H1 (cell line): ENCODE data around the gene CPM. TPM values are rescaled to one million over a fixed set of nuclear protein-coding genes. Genes with fewer than 3 reads are reported as not detected.

Experiments
- CTCF ChIA-PET: fragments of 300-600 bp; sonication (Branson Sonifier 250); formaldehyde crosslinking; loops from one replicate; lab custom pipeline; 2021; ENCODE audit not compliant: partially characterized antibody; lab: Charles Lee
- POLR2A ChIA-PET: fragments of 300-600 bp; sonication (Branson Sonifier 250); formaldehyde crosslinking; loops from one replicate; lab custom pipeline; 2021; ENCODE audit warnings: inconsistent platforms; ENCODE audit not compliant: partially characterized antibody; lab: Charles Lee
- DNase-seq, 2 experiments: peaks; one replicate each; pipeline versions ENCODE4 v3.0.0 to v3.0.0-alpha.2; 2010 to 2022; ENCODE audit warnings: low spot score in 2 of 2, low read depth in 1 of 2, mixed read lengths in 1 of 2
- FAIRE-seq: peaks from 2 replicates; lab custom pipeline; 2011; peaks lifted over from hg19 to GRCh38; lab: Jason Lieb, UNC
- H2AFZ ChIP-seq: 2 replicates; pipeline ENCODE4 v1.8.1; 2012; ENCODE audit warnings: low read length, inconsistent platforms
- H2AK5ac ChIP-seq: 2 replicates; pipeline ENCODE4 v1.6.1; 2013; ENCODE audit warnings: low read depth, low read length
- H2BK120ac ChIP-seq: replicated peaks from 2 replicates; pipeline ENCODE3; 2013; ENCODE audit warnings: low read depth, low read length, inconsistent platforms
- H2BK12ac ChIP-seq: 2 replicates; pipeline ENCODE4 v1.6.1; 2013; ENCODE audit warnings: low read depth, low read length
- H2BK15ac ChIP-seq: 2 replicates; pipeline ENCODE4 v1.6.1; 2013; ENCODE audit warnings: low read length
- H2BK20ac ChIP-seq: 2 replicates; pipeline ENCODE4 v1.6.1; 2013; ENCODE audit warnings: low read length
- H2BK5ac ChIP-seq: 2 replicates; pipeline ENCODE4 v1.6.1; 2013; ENCODE audit warnings: low read depth, low read length
- H3K14ac ChIP-seq: 2 replicates; pipeline ENCODE4 v1.6.1; 2013; ENCODE audit warnings: inconsistent platforms; ENCODE audit not compliant: insufficient read length
- H3K18ac ChIP-seq: 2 replicates; pipeline ENCODE4 v1.6.1; 2013; ENCODE audit warnings: low read length; ENCODE audit errors: extremely low read depth
- H3K23ac ChIP-seq: 2 replicates; pipeline ENCODE4 v1.6.1; 2013; ENCODE audit warnings: inconsistent platforms; ENCODE audit not compliant: insufficient read length
- H3K23me2 ChIP-seq: 2 replicates; pipeline ENCODE4 v1.6.1; 2013; ENCODE audit warnings: low read depth, low read length
- H3K27ac ChIP-seq: 2 replicates; pipeline ENCODE4 v1.6.1; 2011; ENCODE audit warnings: low read depth, low read length, inconsistent platforms
- H3K27me3 ChIP-seq, 4 experiments: replicated peaks in 1 of 4; 1 replicate in 1 of 4; 2 replicates in 3 of 4; pipeline versions ENCODE4 v1.6.1 to v1.8.1; 2011 to 2013; ENCODE audit warnings: low read length in 3 of 4, mild to moderate bottlenecking in 3 of 4, inconsistent platforms in 2 of 4, mixed read lengths in 2 of 4, moderate library complexity in 1 of 4; ENCODE audit not compliant: control insufficient read depth in 3 of 4, insufficient read depth in 3 of 4; ENCODE audit errors: extremely low read depth in 1 of 4
- H3K36me3 ChIP-seq, 4 experiments: 2 replicates each; pipeline versions ENCODE4 v1.6.1 to v1.8.1; 2011 to 2013; ENCODE audit warnings: mild to moderate bottlenecking in 4 of 4, low read length in 3 of 4, moderate library complexity in 2 of 4, control low read depth in 1 of 4, inconsistent platforms in 1 of 4; ENCODE audit not compliant: insufficient read depth in 4 of 4, control insufficient read depth in 2 of 4
- H3K4ac ChIP-seq: replicated peaks from 2 replicates; pipeline ENCODE3; 2013; ENCODE audit warnings: low read length, low read depth, mixed read lengths, inconsistent platforms; ENCODE audit not compliant: insufficient read length
- H3K4me1 ChIP-seq, 4 experiments: replicated peaks in 1 of 4; 1 replicate in 1 of 4; 2 replicates in 3 of 4; pipeline versions ENCODE4 v1.6.1 to v1.8.1; 2011 to 2013; ENCODE audit warnings: low read length in 3 of 4, inconsistent platforms in 2 of 4, mixed read lengths in 1 of 4; ENCODE audit not compliant: insufficient read depth in 4 of 4, control insufficient read depth in 3 of 4
- H3K4me2 ChIP-seq, 2 experiments: 2 replicates each; pipeline versions ENCODE4 v1.6.1 to v1.8.1; 2011 to 2013; ENCODE audit warnings: low read depth in 2 of 2, low read length in 2 of 2, control low read depth in 1 of 2, inconsistent platforms in 1 of 2, mild to moderate bottlenecking in 1 of 2; ENCODE audit not compliant: insufficient read depth in 1 of 2
- H3K4me3 ChIP-seq, 4 experiments: fragments of 200-600, 300-600 bp in 1 of 4; sonication (generic), shearing (Covaris generic), sonication (Bioruptor Twin) in 1 of 4; 2 replicates each; pipeline versions ENCODE4 v1.5.1 to v1.8.1; 2011 to 2016; ENCODE audit warnings: low read length in 4 of 4, low read depth in 3 of 4, control low read depth in 2 of 4, inconsistent platforms in 2 of 4, mild to moderate bottlenecking in 2 of 4, mixed read lengths in 1 of 4, moderate library complexity in 1 of 4; ENCODE audit not compliant: insufficient read depth in 2 of 4; ENCODE audit errors: extremely low read depth in 1 of 4
- H3K56ac ChIP-seq: replicated peaks from 2 replicates; pipeline ENCODE3; 2013; ENCODE audit warnings: low read depth, mild to moderate bottlenecking, mixed read lengths, low read length, inconsistent platforms; ENCODE audit not compliant: insufficient read length
- H3K79me1 ChIP-seq: 2 replicates; pipeline ENCODE4 v1.6.1; 2013; ENCODE audit warnings: low read depth, low read length, control low read depth
- H3K79me2 ChIP-seq, 2 experiments: 2 replicates each; pipeline versions ENCODE4 v1.6.1 to v1.8.1; 2012 to 2013; ENCODE audit warnings: low read length in 2 of 2, mild to moderate bottlenecking in 2 of 2, inconsistent platforms in 1 of 2; ENCODE audit not compliant: insufficient read depth in 2 of 2, control insufficient read depth in 1 of 2
- H3K9ac ChIP-seq, 4 experiments: replicated peaks in 1 of 4; 1 replicate in 1 of 4; 2 replicates in 3 of 4; pipeline versions ENCODE4 v1.6.1 to v1.8.1; 2011 to 2013; ENCODE audit warnings: low read depth in 3 of 4, low read length in 3 of 4, control low read depth in 2 of 4, mild to moderate bottlenecking in 2 of 4, moderate library complexity in 2 of 4, inconsistent platforms in 1 of 4; ENCODE audit errors: extremely low read depth in 1 of 4
- H3K9me3 ChIP-seq, 2 experiments: 2 replicates each; pipeline versions ENCODE4 v1.6.1 to v1.8.1; 2012 to 2013; ENCODE audit warnings: mild to moderate bottlenecking in 2 of 2, moderate library complexity in 2 of 2, control low read depth in 1 of 2, inconsistent platforms in 1 of 2, low read depth in 1 of 2, low read length in 1 of 2, mixed read lengths in 1 of 2; ENCODE audit not compliant: insufficient read depth in 2 of 2
- H4K20me1 ChIP-seq, 2 experiments: replicated peaks in 1 of 2; 2 replicates each; pipeline versions ENCODE3 to v1.8.1; 2011 to 2013; ENCODE audit warnings: inconsistent platforms in 2 of 2, low read length in 2 of 2, mild to moderate bottlenecking in 1 of 2; ENCODE audit not compliant: insufficient read depth in 2 of 2, control insufficient read depth in 1 of 2
- H4K5ac ChIP-seq: 2 replicates; pipeline ENCODE4 v1.6.1; 2013; ENCODE audit warnings: low read length, low read depth, mixed read lengths, inconsistent platforms; ENCODE audit not compliant: insufficient read length
- H4K8ac ChIP-seq: 2 replicates; pipeline ENCODE4 v1.8.0; 2013; ENCODE audit warnings: mild to moderate bottlenecking, moderate library complexity, low read length, inconsistent platforms; ENCODE audit not compliant: insufficient read depth; ENCODE audit errors: extremely low read depth
- H4K91ac ChIP-seq: replicated peaks from 2 replicates; pipeline ENCODE3; 2013; ENCODE audit warnings: low read length, mixed read lengths, inconsistent platforms; ENCODE audit not compliant: insufficient read length
- ASH2L ChIP-seq: fragments of 200-600, 300-600 bp; sonication (generic); IDR thresholded peaks from one replicate; pipeline ENCODE4 v1.7.1; 2017; ENCODE audit warnings: low read length
- BCL11A ChIP-seq, 2 experiments: IDR thresholded peaks; one replicate each; pipeline ENCODE4 v1.6.1; 2011; ENCODE audit warnings: low read depth in 2 of 2, low read length in 2 of 2, mild to moderate bottlenecking in 2 of 2
- CHD1 ChIP-seq: IDR thresholded peaks from 2 replicates; pipeline ENCODE4 v1.6.1; 2012; ENCODE audit warnings: low read depth, low read length, improper control_type of control experiment
- GABPA ChIP-seq: IDR thresholded peaks from 2 replicates; pipeline ENCODE4 v1.6.1; 2011; ENCODE audit warnings: mild to moderate bottlenecking, low read length, moderate library complexity, borderline replicate concordance; ENCODE audit not compliant: insufficient read depth
- JUND ChIP-seq: IDR thresholded peaks from 2 replicates; pipeline ENCODE4 v1.6.1; 2011; ENCODE audit warnings: mild to moderate bottlenecking, improper control_type of control experiment, low read length
- KDM5A ChIP-seq: fragments of 200-600 bp; IDR thresholded peaks from 2 replicates; pipeline ENCODE4 v1.7.1; 2012; ENCODE audit warnings: mild to moderate bottlenecking, low read length, inconsistent platforms, mixed read lengths
- MAFK ChIP-seq: IDR thresholded peaks from 2 replicates; pipeline ENCODE4 v1.6.1; 2012; ENCODE audit warnings: low read depth, mild to moderate bottlenecking, improper control_type of control experiment, low read length
- RBBP5 ChIP-seq: IDR thresholded peaks from 2 replicates; pipeline ENCODE4 v1.7.1; 2012; ENCODE audit warnings: low read depth, mild to moderate bottlenecking, inconsistent platforms, low read length, moderate library complexity, borderline replicate concordance
- SIX5 ChIP-seq: IDR thresholded peaks from 2 replicates; pipeline ENCODE4 v1.6.1; 2011; ENCODE audit warnings: mild to moderate bottlenecking, low read depth, low read length
- TAF7 ChIP-seq: optimal IDR thresholded peaks from 2 replicates; pipeline ENCODE3; 2011; ENCODE audit warnings: low read depth, mild to moderate bottlenecking, inconsistent platforms, low read length, moderate library complexity, borderline replicate concordance
- TBP ChIP-seq: IDR thresholded peaks from 2 replicates; pipeline ENCODE4 v1.6.1; 2011; ENCODE audit warnings: low read depth, low read length, improper control_type of control experiment
- USF2 ChIP-seq: IDR thresholded peaks from 2 replicates; pipeline ENCODE4 v1.6.1; 2011; ENCODE audit warnings: low read length, improper control_type of control experiment
- YY1 ChIP-seq: IDR thresholded peaks from 2 replicates; pipeline ENCODE4 v1.6.1; 2011; ENCODE audit warnings: low read depth, mild to moderate bottlenecking, low read length
- ZNF274 ChIP-seq: IDR thresholded peaks from 2 replicates; pipeline ENCODE4 v1.7.0; 2012; ENCODE audit warnings: low read length, borderline replicate concordance; ENCODE audit errors: extremely low read depth
- WGBS, 2 experiments: shearing (Covaris generic) in 1 of 2; methylation state at CpG; one replicate each; pipeline versions ENCODE4 v1.1.6 to v1.1.7; 2013 to 2015; ENCODE audit warnings: low lambda C conversion rate in 2 of 2, mixed read lengths in 2 of 2, inconsistent platforms in 1 of 2, low coverage in 1 of 2, missing lambda C conversion rate in 1 of 2; ENCODE audit not compliant: insufficient replicate concordance in 2 of 2, insufficient coverage in 1 of 2, insufficient read length in 1 of 2; ENCODE audit errors: extremely low coverage in 1 of 2, missing lambda C conversion rate in 1 of 2; 5-methylcytosine and 5-hydroxymethylcytosine counted together
- polyA plus RNA-seq, 7 experiments: library from polyadenylated mRNA; depleted of rRNA in 3 of 7; stranded (reverse) in 5 of 7; unstranded in 2 of 7; fragments of >200 nt in 5 of 7; fragments of 200-250 nt in 2 of 7; gene quantifications; 1 replicate in 5 of 7; 2 replicates in 1 of 7; 4 replicates in 1 of 7; pipeline versions ENCODE4 v1.2.1 to v1.2.3, GENCODE V29; 2011 to 2013; ENCODE audit warnings: missing spikeins in 2 of 7, mixed read lengths in 2 of 7
- total RNA-seq: library from RNA; stranded (reverse); fragmentation: NEBNext Ultra II Directional; extraction: Animal tissue kit (Norgen Biotek cat#: 25700); gene quantifications from 2 replicates; pipeline ENCODE4 v1.2.1, GENCODE V29; 2021

The CPM gene
- total and polyA plus RNA-seq, 2 of the 8 experiments (the other 6 are each of a cell fraction or from before 2014, with no cell fraction given) = 0.33 to 3.1 TPM

DNA sequence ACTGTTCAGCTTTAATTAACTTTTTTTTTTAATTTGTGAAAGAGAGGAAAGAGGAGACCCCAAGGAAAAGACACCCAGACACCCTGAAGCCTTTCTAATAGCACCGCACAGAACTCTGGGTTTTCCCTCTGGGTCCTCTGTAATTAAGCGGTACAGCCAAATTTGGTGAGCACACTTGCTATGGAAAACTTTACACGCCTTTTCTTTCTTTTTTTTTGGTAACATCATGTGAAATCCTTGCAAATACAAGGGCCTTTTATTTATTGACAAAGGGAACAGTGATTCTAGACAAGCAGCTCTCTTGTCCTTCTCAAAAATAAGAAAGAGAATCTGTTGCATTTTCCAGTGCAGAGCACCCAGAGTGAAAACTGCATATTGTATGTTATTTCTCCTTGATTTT, 44.4 kb upstream of the CPM start:
- H3K18ac ChIP-seq = no peak overlapping the region
- no peak overlapping the region for H2BK120ac ChIP-seq
- H3K9me3 ChIP-seq = peaks cover 0 to under 1% of the 10 kb centered on the region in 2 experiments; a peak in 1 of 4 replicates
- no peak overlapping the region for H2AFZ ChIP-seq
- no peak overlapping the region for H3K56ac ChIP-seq
- DNase-seq = no peak
- H3K4ac ChIP-seq = no peak overlapping the region
- no peaks in the 10 kb centered on the region for H3K79me1 ChIP-seq
- FAIRE-seq = no peak
- H4K91ac ChIP-seq = no peak overlapping the region
- H3K23me2 ChIP-seq = no peaks in the 10 kb centered on the region
- no peak overlapping the region for H3K4me2 ChIP-seq
- no peak overlapping the region for H3K14ac ChIP-seq
- H3K79me2 ChIP-seq = no peaks in the 10 kb centered on the region
- no peaks in the 10 kb centered on the region for H4K20me1 ChIP-seq
- H2AK5ac ChIP-seq = no peak overlapping the region
- no peaks in the 10 kb centered on the region for H3K36me3 ChIP-seq
- H2BK12ac ChIP-seq = no peak overlapping the region
- CTCF ChIA-PET = interaction anchor here (0.7 kb wide), 1 partner anchor 177 kb away, joined by 4 read pairs; no protein-coding TSS in a partner anchor
- no peak overlapping the region for H2BK20ac ChIP-seq
- H3K9ac ChIP-seq = no peak overlapping the region
- H4K8ac ChIP-seq = no peak overlapping the region
- H3K27me3 ChIP-seq = no peaks in the 10 kb centered on the region
- no peak overlapping the region for H2BK15ac ChIP-seq
- H3K23ac ChIP-seq = no peak overlapping the region
- H4K5ac ChIP-seq = no peak overlapping the region
- peaks cover 0 to 7% (median 3%) of the 10 kb centered on the region in 4 experiments; a peak in 4 of 7 replicates for H3K4me1 ChIP-seq
- H3K4me3 ChIP-seq = no peak overlapping the region
- POLR2A ChIA-PET = no interaction called here
- 76% methylated on average over 3 of the region's 3 CpGs; no CpG with 5 or more reads in 1 of the 2 experiments for WGBS, 2 experiments
- H2BK5ac ChIP-seq = no peak overlapping the region
- no peak overlapping the region for H3K27ac ChIP-seq
- TF ChIP-seq ASH2L = no peak
- TF ChIP-seq TAF7 = no peak
- TF ChIP-seq SIX5 = no peak
- TF ChIP-seq USF2 = no peak
- TF ChIP-seq GABPA = no peak
- no peak for TF ChIP-seq YY1
- TF ChIP-seq TBP = no peak
- TF ChIP-seq JUND = no peak
- TF ChIP-seq CHD1 = no peak
- TF ChIP-seq ZNF274 = no peak
- TF ChIP-seq MAFK = no peak
- TF ChIP-seq RBBP5 = no peak
- TF ChIP-seq KDM5A = no peak
- no peak for TF ChIP-seq BCL11A (IDR thresholded peaks at IDR 0.05; ENCODE audit: low read depth in 2 of 2, low read length in 2 of 2)
